ENCODE measurements around the gene ATG5.
"Not testable (repeated sequence)": the region's sequence is repeated elsewhere in the genome, so short reads cannot be mapped to it uniquely, and the experiment has no call there.

ATG5 gene

DNA sequence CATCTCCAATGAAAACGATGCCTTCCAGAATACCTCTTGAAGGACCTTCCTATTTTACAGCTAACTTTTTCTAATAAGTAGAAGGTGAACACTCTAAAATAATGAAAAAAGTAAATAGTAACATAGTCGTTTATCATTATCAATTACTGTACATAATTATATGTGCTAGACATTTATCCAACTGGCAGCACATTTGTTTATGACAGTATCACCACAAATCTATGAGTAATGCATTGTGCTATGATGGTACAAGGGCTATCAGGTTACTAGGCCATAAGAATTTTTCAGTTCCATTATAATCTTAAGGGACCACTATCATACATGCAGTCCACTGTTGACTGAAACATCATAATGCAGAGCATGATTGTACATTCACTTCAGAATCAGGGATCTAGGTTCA is 68.4 kb downstream of the ATG5 start:
- DNase-seq (ENCODE audit: low read depth) = no peak

DNA sequence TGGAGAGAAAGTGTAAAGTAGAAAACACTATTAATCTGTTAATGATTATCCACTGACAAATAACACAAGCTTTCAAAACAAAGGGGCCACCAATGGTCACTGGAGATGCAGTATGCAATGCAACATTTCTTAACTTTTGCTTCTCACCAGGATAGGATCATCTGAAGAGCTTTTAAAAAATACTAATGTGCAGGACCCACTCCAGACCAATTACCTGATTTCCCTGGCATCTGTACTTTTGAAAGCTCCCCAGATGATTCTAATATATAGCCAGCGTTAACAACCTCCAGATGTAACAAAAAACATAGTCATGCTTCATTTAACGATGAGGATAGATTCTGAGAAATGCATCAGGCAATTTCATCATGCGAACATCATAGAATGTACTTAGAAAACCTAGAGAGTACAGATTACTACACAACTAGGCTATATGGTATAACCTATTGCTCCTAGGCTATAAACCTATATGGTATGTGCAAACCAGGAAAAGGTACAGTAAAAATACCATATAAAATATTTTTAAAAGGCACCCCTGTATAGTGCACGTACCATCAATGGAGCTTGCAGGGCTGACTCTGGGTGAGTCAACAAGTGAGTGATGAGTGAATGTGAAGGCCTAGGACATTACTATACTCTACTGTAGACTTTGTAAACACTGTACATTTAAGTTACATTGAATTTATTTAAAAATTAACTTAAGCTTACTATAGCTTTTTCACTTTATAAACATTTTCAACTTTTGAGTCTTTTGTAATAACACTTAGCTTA is 69.2 kb downstream of the ATG5 start:
- no peak for DNase-seq (ENCODE audit: low read depth)

DNA sequence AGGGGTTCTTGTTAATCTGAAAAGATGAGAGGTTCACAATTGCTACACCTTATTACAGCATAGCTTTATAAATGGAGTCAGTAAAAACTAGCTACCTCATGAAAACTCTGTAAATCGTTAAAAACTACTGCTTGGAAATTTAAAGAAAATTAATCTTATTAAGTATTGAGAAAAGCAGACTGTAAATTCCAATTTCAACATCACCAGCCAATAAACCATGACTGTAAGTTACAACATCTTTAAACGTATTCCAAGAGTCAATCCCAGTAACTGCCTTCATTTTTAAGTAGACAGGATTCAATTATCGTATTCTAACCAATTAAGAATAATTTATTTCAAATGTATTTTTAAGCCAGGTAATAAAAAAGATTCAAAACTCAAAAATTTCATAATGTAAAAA is 70.3 kb downstream of the ATG5 start:
- no peak for DNase-seq (ENCODE audit: low read depth)

DNA sequence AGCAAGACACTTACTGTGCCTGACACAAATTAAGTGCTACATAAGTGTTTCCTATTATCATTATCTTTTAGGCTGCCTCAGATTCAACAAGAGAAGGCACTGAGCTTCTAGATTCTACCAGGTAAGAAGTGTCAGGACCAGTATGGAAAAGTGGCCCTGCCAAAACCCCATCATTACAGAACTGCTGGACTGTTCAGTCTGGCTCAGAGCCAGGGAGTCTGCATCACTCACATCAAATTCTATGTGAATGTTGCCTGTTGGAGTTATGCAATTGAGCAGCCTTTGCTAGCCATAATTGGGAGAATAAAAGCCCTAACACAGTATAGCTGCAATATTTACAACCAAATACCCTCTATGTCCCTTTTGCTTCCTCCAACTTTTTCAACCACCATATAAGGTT is 70.9 kb downstream of the ATG5 start:
- DNase-seq (ENCODE audit: low read depth) = no peak

DNA sequence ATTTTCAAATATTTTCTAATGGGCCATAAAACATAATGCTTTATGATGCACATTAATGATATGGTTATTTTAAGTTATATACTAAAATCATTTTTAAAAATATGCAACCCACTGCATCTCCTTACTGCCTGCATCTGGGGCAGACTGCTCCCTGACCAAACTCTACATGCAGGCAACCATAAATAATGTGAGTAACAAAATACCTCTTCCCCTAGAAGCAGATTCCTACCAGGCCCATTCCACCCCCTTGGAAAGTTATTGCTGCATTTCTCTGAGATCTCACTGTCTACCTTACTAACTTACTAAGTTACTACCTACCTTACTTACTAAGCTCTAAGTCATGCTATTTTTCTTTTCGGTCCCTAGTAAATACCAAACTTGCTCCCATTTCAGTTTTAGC is 71.8 kb downstream of the ATG5 start:
- no peak for DNase-seq (ENCODE audit: low read depth)

DNA sequence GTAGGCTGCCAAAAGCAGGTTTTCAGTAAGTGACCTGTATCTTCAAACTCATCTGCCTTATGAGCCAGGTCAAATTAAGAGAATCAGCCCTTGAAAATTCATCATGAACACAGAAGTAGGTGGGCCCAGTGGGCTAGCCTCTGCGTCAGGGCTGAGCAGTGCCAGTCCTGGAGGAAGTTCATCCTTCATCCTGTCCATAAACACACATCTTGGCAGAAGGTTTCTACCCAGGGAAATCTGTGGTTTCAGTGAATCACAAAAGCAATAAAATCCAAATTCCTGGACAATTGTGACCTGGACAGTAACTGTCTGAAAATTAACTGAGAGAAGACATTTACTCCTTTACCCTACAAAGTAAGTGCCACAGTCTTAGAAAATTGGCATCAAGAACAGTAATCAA is 72.4 kb downstream of the ATG5 start:
- no peak for DNase-seq (ENCODE audit: low read depth)

DNA sequence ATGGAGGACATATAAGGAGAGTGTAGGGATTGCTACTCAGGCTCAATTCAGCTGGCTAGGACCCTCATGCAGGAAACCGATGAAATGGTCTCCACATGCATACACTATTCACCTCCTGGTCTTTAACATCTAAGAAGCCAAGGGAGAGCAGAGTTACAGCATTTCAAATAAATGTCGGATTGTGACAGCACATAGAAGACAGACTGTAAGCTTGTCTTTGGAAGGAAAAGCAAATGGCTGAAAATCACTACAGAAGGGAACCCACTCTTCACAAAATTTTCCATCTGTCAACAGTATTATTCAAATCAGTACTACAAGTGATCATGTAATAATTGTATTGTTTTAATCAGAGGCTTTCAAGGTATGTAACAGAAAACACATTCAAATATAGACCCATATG is 72.9 kb downstream of the ATG5 start:
- DNase-seq (ENCODE audit: low read depth) = no peak

DNA sequence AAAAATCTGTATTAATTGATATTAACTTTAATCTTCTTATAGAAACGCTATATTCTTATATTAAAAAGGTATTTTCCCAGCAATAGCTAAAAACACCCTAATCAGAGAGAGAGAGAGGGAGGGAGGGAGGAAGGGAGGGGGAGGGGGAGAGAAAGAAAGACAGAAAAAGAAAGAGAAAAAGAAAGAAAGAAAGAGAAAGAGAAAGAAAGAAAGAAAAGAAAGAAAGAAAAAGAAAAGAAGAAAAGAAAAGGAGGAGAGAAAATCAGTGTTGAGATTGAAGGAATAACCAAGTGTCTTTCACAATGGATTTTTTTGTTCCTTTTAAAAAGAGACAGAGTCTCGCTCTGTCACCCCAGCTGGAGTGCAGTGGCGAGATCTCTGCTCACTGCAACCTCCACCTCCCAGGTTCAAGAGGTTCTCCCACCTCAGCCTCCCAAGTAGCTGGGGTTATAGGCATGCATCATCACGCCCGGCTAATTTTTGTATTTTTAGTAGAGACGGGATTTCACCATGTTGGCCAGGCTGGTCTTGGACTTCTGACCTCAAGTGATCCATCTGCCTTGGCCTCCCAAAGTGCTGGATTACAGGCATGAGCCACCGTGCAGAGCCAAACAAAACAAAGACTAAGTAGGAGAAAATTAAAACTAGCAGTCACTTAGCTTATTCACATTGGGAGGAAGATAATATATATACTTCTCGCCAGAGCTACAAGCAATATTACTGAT is 73.9 kb downstream of the ATG5 start:
- DNase-seq (ENCODE audit: low read depth) = not testable (repeated sequence)

DNA sequence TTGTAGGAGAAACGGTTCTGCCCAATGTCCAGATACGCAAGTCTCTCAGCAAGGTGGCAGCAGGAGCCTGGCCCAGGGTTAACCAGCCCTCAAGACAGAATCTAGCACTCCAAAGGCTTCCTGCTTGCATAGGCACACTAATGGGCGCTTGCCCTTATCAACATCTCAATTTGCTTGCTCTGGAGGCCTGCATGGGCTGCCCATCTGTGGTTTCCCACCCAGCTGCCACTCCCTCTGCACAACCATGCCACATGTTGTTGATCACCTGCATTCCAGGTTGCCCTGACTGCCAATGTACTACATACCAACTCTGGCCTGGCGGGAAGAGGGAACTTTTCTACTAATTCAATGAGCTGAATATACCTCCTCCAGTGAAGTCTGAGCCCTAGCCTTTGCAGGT is 74.6 kb downstream of the ATG5 start:
- DNase-seq (ENCODE audit: low read depth) = no peak

DNA sequence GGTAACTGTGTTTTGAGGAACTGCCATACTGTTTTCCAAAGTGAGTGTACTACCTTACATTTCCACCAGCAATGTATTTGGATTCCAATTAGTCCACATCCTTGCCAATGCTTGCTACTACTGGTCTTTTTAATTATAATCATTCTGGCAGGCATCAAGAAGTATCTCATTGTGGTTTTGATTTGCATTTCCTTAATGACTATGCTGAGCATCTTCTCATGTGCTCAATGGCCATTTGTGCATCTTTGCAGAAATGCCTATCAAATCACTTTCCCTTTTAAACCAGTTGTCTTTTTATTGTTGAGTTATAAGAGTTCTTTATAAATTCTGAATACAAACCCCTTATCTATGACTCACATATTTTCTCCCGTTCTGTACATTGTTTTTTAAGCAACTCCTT is 75.9 kb downstream of the ATG5 start:
- no peak for DNase-seq (ENCODE audit: low read depth)

DNA sequence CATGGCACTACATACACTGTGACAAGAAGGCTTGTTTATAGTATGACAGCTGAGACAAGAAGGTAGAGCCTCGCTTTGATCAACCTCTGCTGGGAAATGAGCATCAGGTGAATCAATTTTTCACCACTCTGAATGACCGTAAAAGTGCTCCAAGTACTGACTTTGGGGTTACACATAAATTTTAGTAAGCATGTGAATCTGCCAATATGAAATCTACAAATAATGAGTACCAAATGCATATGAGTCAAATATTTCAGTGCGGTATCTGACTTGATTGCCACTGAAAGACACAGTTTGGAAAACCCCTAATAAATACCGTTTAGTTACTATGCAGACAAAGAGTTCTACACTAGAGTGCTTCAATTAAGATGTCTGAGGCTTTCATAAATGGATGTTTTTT is 77.8 kb downstream of the ATG5 start:
- no peak for DNase-seq (ENCODE audit: low read depth)

DNA sequence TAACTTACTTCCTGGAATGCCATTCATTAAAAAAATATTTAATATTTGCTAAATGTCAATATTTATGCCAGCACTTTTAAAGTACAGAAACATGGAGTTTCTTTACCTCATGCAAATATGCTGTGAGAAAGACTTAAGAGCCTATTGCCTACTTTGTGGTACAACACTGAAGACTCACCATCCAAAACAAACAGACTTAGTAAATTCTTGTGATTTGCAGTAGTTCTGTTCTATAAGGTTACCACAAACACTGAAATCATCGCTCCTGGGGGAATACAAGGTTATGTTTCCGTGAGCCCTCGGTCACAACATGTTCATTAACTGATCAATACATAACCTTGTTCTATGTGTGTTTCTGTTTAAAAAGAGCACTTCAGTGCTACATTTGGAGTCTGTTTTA is 78.3 kb downstream of the ATG5 start:
- DNase-seq (ENCODE audit: low read depth) = no peak

DNA sequence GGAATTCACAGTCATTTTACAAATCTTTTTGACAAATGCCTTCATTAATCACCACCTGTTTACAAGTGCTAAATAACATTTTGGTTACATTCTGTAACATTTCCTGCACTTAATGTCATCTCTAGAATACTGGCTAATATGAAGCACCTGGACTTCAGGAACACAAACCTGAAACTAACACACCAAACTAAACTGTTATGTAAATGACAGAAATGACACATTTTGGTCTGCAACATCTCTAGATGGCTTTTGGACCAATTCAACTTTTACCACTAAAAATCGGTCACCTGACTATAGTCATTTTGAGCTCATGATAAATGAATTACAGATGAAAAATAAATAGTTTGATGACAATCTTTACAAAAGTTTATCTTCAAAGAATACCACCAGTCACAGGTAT is 80.6 kb downstream of the ATG5 start:
- no peak for DNase-seq (ENCODE audit: low read depth)

DNA sequence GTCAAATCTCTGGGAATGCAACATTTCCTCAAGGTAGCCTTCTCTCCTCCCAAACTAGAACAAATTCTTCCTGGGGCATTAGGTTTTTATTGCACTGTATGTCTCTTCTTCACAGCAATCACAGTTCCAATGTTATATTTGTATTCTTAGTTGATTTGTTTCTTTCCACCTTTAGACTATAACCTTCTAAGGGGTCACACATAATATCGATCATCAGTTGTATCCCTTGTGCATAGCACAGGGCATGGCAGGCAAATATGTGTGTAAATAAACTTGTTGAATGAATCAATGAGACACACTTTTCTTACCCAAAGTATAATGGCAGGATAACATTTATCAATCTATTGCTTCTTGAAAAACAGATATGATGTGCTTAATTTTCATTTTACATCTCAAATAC is 81.0 kb downstream of the ATG5 start:
- no peak for DNase-seq (ENCODE audit: low read depth)

DNA sequence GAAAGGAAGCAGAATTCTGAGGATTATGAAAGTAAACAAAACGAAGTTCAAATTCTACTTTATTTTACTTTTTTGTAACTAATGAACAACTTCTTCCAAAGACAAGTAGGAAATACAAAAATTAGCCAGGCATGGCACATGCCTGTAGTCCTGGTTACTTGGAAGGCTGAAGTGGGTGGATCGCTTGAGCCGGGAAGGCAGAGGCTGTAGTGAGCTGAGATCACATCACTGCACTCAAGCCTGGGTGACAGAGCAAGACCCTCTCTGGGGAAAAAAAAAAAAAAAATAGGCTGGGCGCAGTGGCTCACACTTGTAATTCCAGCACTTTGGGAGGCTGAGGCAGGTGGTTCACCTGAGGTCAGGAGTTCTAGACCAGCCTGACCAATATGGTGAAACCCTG is 82.3 kb downstream of the ATG5 start:
- no peak for DNase-seq (ENCODE audit: low read depth)

DNA sequence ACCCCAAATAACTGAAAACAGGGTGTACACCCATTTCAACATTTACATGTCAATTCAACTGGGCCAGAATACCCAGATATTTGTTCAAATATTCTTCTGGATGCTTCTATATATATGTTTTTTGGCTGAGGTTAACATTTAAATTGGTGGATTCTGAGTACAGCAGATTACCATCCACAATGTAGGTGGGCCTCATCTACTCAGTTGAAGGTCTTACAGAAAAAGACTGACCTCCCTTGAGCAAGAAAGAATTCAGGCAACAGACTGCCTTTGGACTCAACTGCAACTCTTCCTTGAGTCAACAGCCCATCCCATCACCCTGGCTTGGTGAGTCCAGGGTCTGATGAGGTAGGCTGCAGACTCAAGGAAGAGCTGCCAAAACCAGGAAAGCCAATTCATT is 84.1 kb downstream of the ATG5 start:
- no peak for DNase-seq (ENCODE audit: low read depth)

DNA sequence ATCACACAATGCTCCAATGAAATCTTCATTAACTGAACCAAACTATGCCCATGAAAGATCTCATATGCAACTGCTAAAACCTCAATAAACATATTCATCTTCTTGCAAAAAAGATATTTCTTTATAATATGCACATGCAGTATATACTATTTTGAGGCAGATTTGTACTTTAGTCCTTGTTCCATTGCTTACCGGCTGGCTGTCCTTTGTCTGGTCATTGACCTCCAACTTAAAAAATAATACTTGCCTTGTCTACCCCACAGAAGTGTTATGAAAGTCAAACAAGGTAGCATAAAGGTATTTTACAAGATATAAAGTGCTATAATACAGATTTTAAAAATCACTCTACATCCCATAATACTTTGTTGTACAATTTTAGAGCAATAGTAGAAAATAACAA is 88.3 kb downstream of the ATG5 start:
- DNase-seq (ENCODE audit: low read depth) = no peak

DNA sequence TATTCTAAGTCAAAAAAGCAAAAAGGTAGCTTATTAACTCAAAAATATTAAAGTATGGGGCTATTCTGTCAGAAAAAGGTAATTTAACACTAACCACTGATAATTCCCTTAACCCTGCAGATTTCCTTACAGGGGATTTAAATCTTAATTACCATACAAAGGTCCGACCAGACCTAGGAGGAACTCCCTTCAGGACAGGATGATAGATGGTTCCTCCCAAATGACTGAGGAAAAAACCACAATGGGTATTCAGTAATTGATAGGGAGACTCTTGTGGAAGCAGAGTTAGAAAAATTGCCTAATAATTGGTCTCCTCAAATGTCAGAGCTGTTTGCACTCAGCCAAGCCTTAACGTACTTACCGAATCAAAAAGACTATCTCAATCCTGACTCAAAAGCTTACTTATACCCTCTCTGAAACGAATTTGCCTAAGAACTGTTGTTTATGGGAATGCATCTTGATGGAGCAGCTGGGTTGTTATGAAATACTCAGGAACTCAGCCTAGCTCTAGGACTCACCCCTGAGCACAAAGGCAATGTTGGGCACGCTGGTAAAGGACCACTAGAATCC is 95.6 kb downstream of the ATG5 start:
- DNase-seq (ENCODE audit: low read depth) = not testable (repeated sequence)

DNA sequence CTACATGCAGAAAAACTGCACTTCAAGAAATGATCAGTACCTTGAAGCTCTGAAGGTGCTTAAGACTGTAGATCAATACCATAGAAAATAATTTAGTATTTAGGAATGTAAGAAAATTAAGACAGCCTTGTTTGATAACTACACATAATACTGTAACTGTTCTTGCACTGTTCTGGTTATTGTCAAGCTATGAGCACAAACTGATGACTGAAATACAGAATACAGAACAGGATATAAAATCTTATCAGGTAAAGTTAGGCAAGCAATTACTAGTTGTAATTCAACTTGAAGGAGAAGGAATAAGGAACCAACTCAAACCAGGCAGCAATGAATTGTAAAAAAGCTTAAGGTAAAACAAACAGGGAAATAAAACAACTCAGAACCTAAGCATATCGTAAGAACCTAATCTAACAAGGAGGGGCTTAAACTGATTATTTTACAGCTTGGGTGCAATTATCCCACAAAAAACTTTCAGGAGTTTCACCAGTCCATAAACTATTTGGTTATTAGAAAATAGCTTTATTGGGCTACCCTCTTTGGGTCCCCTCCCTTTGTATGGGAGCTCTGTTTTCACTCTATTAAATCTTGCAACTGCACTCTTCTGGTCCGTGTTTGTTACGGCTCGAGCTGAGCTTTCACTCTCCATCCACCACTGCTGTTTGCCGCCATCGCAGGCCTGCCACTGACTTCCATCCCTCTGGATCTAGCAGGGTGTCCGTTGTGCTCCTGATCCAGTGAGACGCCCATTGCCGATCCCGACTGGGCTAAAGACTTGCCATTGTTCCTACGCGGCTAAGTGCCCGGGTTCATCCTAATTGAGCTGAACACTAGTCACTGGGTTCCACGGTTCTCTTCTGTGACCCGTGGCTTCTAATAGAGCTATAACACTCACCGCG is 97.7 kb downstream of the ATG5 start:
- no peak for DNase-seq (ENCODE audit: low read depth)

DNA sequence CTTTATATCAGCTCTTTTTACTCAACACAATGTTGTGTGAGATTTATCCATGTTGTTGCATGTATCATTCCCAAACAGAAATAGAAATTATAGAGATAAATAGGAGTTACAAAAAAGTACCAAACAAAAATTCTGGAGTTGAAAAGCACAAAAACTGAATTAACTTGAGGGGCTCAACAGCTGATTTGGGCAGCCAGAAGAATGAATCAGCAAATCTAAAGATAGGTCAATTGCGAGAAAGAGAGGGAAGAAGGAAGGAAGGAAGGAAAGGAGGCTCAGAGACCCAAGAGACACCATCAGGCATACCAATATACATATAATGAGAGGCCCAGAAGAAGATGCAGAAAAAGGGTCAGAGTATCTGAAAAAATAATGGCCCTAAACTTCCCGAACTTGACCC is 98.9 kb downstream of the ATG5 start:
- DNase-seq (ENCODE audit: low read depth) = no peak

DNA sequence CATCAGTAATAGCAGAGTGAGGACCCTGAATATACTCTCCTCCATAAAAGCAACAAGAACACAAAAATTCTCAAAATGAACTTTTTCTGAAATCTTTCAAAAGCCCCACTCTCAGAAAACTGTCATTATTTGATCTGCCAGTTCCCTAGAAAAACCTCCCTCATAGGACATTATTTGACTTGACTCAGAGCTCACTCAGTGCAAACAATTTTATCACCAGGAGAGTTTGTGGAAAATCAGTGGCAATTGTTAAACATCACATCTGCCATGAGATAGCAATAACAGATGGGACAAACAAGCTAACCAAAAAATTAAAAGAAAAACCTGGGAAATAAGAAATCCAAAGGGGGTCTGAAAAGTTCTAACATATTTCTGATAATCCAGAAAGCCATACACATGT is 100.0 kb downstream of the ATG5 start:
- DNase-seq (ENCODE audit: low read depth) = no peak

DNA sequence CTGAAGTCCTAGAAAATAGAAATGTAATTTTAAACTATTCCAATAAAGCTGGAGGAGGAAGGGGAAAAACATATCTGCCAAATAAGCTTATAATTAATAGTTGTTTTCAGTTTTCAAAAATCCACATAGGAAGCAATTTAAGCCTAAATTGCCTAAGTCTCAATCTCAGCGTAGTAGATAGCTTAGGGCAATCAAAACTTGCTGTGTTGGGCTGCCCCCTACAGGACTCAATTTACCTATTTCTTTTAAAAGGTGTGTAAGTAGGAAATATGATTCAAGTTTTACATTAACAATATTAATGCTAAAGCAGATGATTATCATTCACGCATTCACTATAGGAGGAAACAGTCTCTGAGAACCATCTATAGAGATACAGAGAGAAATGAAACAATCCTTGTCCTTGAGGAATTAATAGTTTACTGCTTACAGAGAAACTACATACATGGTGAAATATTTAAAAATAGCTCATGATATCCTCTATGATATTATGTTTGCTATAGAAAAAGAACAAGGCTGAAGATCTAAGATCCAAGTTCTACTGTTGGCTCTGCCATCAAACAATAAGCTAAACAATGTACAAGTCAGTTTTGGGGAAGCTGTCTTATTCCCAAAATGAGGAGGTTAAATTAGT is 102.1 kb downstream of the ATG5 start:
- peak; percentile 35 for DNase-seq (ENCODE audit: low read depth)

Data from activated T-cell treated with anti-CD3 and anti-CD28 coated beads for 48 hours (primary cell).